Neural cell (in vitro differentiated cells): Measurements from ENCODE around the gene MALAT1.

Experiments
- CTCF ChIP-seq: fragments of 450-650 bp; IDR thresholded peaks from 2 replicates; pipeline ENCODE4 v1.5.1; 2014; ENCODE audit warnings: antibody characterized with exemption, mild to moderate bottlenecking, moderate library complexity; ENCODE audit not compliant: poor library complexity, severe bottlenecking
- EP300 ChIP-seq: fragments of 450-650 bp; conservative IDR thresholded peaks from 2 replicates; pipeline ENCODE4 v1.6.1; 2014; ENCODE audit warnings: antibody characterized with exemption, mild to moderate bottlenecking, moderate library complexity; ENCODE audit not compliant: poor library complexity, severe bottlenecking
- POLR2AphosphoS5 ChIP-seq: IDR thresholded peaks from 2 replicates; pipeline ENCODE4 v1.6.1; 2012
- RAD21 ChIP-seq: fragments of 450-650 bp; conservative IDR thresholded peaks from 2 replicates; pipeline ENCODE4 v1.6.1; 2014; ENCODE audit warnings: antibody characterized with exemption, mild to moderate bottlenecking, moderate library complexity
- TAF1 ChIP-seq: IDR thresholded peaks from 2 replicates; pipeline ENCODE4 v1.6.1; 2012; ENCODE audit warnings: low read depth

GRCh38 chr11:65553301-65554001 is 54.6 kb downstream of the MALAT1 start:
- TF ChIP-seq TAF1 (no peak), CTCF (no peak), RAD21 (no peak), EP300 (no peak), POLR2AphosphoS5 (no peak)
